Activated T-cell treated with anti-CD3 and anti-CD28 coated beads, Interleukin-2, amount 50 U/mL, for 4 hours (primary cell): ENCODE measurements around the gene CACNA1B. TPM values are rescaled to one million over a fixed set of nuclear protein-coding genes. Genes with fewer than 3 reads are reported as not detected.

ENCODE experiments used
- ATAC-seq, 2 donors: fragments of 200-7000 bp; cut with Tn5 transposase; one replicate each; pipeline ENCODE4 v1.10.0; 2021
- DNase-seq: peaks from one replicate; pipeline ENCODE4 v3.0.0-alpha.2; 2020
- H3K27me3 Mint-ChIP-seq: one replicate; pipeline ENCODE4 v1.8.0; 2021; ENCODE audit warnings: low read depth, mixed read lengths
- H3K36me3 Mint-ChIP-seq: one replicate; pipeline ENCODE4 v1.8.0; 2022; ENCODE audit warnings: mixed read lengths; ENCODE audit not compliant: insufficient read depth
- H3K4me1 Mint-ChIP-seq: one replicate; pipeline ENCODE4 v1.8.0; 2021; ENCODE audit warnings: low read depth, mixed read lengths
- H3K4me3 Mint-ChIP-seq: one replicate; pipeline ENCODE4 v1.8.0; 2021; ENCODE audit warnings: mild to moderate bottlenecking, moderate library complexity, mixed read lengths
- H3K9me3 Mint-ChIP-seq: one replicate; pipeline ENCODE4 v1.8.0; 2021; ENCODE audit warnings: mixed read lengths
- total RNA-seq, 3 donors: library from RNA; stranded (reverse); gene quantifications; one replicate each; pipeline ENCODE4 v1.2.1, GENCODE V29; 2021

Gene CACNA1B
- total RNA-seq, 3 donors from 2014 or later, result 0.03 TPM; not detected in 2

GRCh38 chr9:138095813-138096518 is 218.4 kb downstream of the CACNA1B start:
- no peak for ATAC-seq
- no peaks in the 10 kb centered on the region for H3K4me1 Mint-ChIP-seq

GRCh38 chr9:138096519-138096845 is 218.9 kb downstream of the CACNA1B start:
- ATAC-seq (no peak), DNase-seq (no peak)
- Mint-ChIP-seq H3K4me3 (no peak overlapping the region), H3K9me3 (no peaks in the 10 kb centered on the region), H3K36me3 (no peaks in the 10 kb centered on the region), H3K27me3 (no peaks in the 10 kb centered on the region), H3K4me1 (no peaks in the 10 kb centered on the region)

More at GRCh38 chr9:138095813-138096518, 218.4 kb downstream of the CACNA1B start:
- H3K36me3 Mint-ChIP-seq, result no peaks in the 10 kb centered on the region
- H3K9me3 Mint-ChIP-seq, result no peaks in the 10 kb centered on the region
- H3K27me3 Mint-ChIP-seq, result no peaks in the 10 kb centered on the region
- no peak overlapping the region for H3K4me3 Mint-ChIP-seq
- no peak for DNase-seq

GRCh38 chr9:138097501-138097991 is 220.0 kb downstream of the CACNA1B start:
- no peak for ATAC-seq
- no peak overlapping the region for H3K4me3 Mint-ChIP-seq
- DNase-seq, result no peak
- H3K36me3 Mint-ChIP-seq, result no peaks in the 10 kb centered on the region
- no peaks in the 10 kb centered on the region for H3K27me3 Mint-ChIP-seq
- no peaks in the 10 kb centered on the region for H3K4me1 Mint-ChIP-seq
- no peaks in the 10 kb centered on the region for H3K9me3 Mint-ChIP-seq

- ATAC-seq (no peak), DNase-seq (no peak)
- Mint-ChIP-seq H3K27me3 (no peaks in the 10 kb centered on the region), H3K4me3 (no peak overlapping the region), H3K4me1 (no peaks in the 10 kb centered on the region), H3K36me3 (no peaks in the 10 kb centered on the region), H3K9me3 (no peaks in the 10 kb centered on the region)
These were observed 220.7 kb downstream of the CACNA1B start for GRCh38 chr9:138098116-138098907.

GRCh38 chr9:138098908-138099791 is 221.6 kb downstream of the CACNA1B start:
- Mint-ChIP-seq H3K4me3 (no peak overlapping the region), H3K27me3 (no peaks in the 10 kb centered on the region), H3K9me3 (no peaks in the 10 kb centered on the region), H3K36me3 (no peaks in the 10 kb centered on the region), H3K4me1 (no peaks in the 10 kb centered on the region)
- DNase-seq, result no peak
- ATAC-seq, result no peak

GRCh38 chr9:138099803-138100598 is 222.4 kb downstream of the CACNA1B start:
- Mint-ChIP-seq H3K27me3 (peaks cover 2% of the 10 kb centered on the region), H3K9me3 (no peaks in the 10 kb centered on the region), H3K36me3 (no peaks in the 10 kb centered on the region), H3K4me1 (no peaks in the 10 kb centered on the region), H3K4me3 (no peak overlapping the region)
- DNase-seq, result no peak
- ATAC-seq, result no peak

GRCh38 chr9:138100711-138101350 is 223.2 kb downstream of the CACNA1B start:
- Mint-ChIP-seq H3K4me1 (no peaks in the 10 kb centered on the region), H3K27me3 (peaks cover 2% of the 10 kb centered on the region), H3K9me3 (no peaks in the 10 kb centered on the region), H3K36me3 (no peaks in the 10 kb centered on the region), H3K4me3 (no peak overlapping the region)
- no peak for ATAC-seq
- no peak for DNase-seq

- no peak for DNase-seq
- Mint-ChIP-seq H3K36me3 (no peaks in the 10 kb centered on the region), H3K4me1 (no peaks in the 10 kb centered on the region), H3K9me3 (no peaks in the 10 kb centered on the region), H3K4me3 (no peak overlapping the region), H3K27me3 (peaks cover 8% of the 10 kb centered on the region)
- ATAC-seq, result no peak
These were observed 224.1 kb downstream of the CACNA1B start for GRCh38 chr9:138101444-138102234.

- Mint-ChIP-seq H3K27me3 (peaks cover 11% of the 10 kb centered on the region), H3K36me3 (no peaks in the 10 kb centered on the region), H3K4me1 (no peaks in the 10 kb centered on the region)
These were observed 224.9 kb downstream of the CACNA1B start for GRCh38 chr9:138102246-138103051.

GRCh38 chr9:138103111-138103848 is 225.7 kb downstream of the CACNA1B start:
- Mint-ChIP-seq H3K27me3 (peaks cover 11% of the 10 kb centered on the region), H3K4me1 (no peaks in the 10 kb centered on the region), H3K9me3 (no peaks in the 10 kb centered on the region), H3K4me3 (no peak overlapping the region), H3K36me3 (no peaks in the 10 kb centered on the region)
- ATAC-seq, result no peak
- no peak for DNase-seq

More at GRCh38 chr9:138102246-138103051, 224.9 kb downstream of the CACNA1B start:
- Mint-ChIP-seq H3K9me3 (no peaks in the 10 kb centered on the region), H3K4me3 (no peak overlapping the region)
- DNase-seq (no peak), ATAC-seq (no peak)

- H3K9me3 Mint-ChIP-seq, result no peaks in the 10 kb centered on the region
- peaks cover 11% of the 10 kb centered on the region for H3K27me3 Mint-ChIP-seq
- ATAC-seq (no peak), DNase-seq (no peak)
- no peaks in the 10 kb centered on the region for H3K36me3 Mint-ChIP-seq
- H3K4me1 Mint-ChIP-seq, result no peaks in the 10 kb centered on the region
- no peak overlapping the region for H3K4me3 Mint-ChIP-seq
These were observed 226.2 kb downstream of the CACNA1B start for GRCh38 chr9:138103849-138104206.
